ENCODE results near the gene POLR2J3. TPM values are rescaled to one million over a fixed set of nuclear protein-coding genes. Genes with fewer than 3 reads are reported as not detected.
"Not testable (repeated sequence)": the region's sequence is repeated elsewhere in the genome, so short reads cannot be mapped to it uniquely, and the experiment has no call there.

POLR2J3 gene
- total and polyA plus RNA-seq, 2 of the 8 experiments (the other 6 are each of a cell fraction or from before 2014, with no cell fraction given) = 18.7 to 24.6 TPM

DNA sequence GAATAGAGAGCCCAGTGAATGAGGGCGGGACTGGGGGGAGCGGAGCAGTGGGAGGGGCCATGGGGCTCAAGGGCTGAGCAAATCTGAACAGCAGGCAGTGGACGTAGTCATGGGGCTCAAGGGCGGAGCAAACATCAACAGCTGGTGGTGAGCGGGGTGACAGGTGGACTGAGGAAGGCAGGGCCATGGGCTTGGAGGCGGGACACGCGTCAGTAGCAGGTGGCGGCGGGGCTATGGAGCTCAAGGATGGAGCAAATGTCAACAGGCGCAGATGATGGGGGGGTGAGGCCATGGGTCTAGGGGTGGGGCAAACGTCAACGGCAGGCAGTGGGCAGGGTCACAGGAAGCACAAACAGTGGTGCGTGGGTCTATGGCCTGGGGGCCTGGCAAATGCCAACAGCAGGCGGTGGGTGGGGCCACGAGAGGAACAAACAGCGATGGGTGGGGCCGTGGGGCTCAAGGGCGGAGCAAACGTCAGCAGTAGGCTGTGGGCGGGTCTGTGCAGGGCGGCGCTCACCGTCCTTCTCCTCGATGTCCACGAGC, 20.2 kb upstream of the POLR2J3 start:
- H2BK5ac ChIP-seq (ENCODE audit: low read depth, low read length); H3K79me2 ChIP-seq (ENCODE audit: control insufficient read depth in 1 of 2, insufficient read depth in 2 of 2, low read length in 2 of 2); H3K4me1 ChIP-seq (replicated peaks in 1 of 4; ENCODE audit: control insufficient read depth in 3 of 4, insufficient read depth in 4 of 4, low read length in 3 of 4); H3K27me3 ChIP-seq (replicated peaks in 1 of 4; ENCODE audit: control insufficient read depth in 3 of 4, extremely low read depth in 1 of 4, insufficient read depth in 3 of 4, low read length in 3 of 4); POLR2A ChIA-PET (ENCODE audit: partially characterized antibody); H3K36me3 ChIP-seq (ENCODE audit: control insufficient read depth in 2 of 4, insufficient read depth in 4 of 4, low read length in 3 of 4); FAIRE-seq; H3K56ac ChIP-seq (replicated peaks; ENCODE audit: insufficient read length, low read depth, low read length); H4K5ac ChIP-seq (ENCODE audit: insufficient read length, low read depth, low read length); H4K8ac ChIP-seq (ENCODE audit: extremely low read depth, insufficient read depth, low read length); H2BK15ac ChIP-seq (ENCODE audit: low read length); H3K18ac ChIP-seq (ENCODE audit: extremely low read depth, low read length); H3K23ac ChIP-seq (ENCODE audit: insufficient read length); H2BK20ac ChIP-seq (ENCODE audit: low read length); H2BK120ac ChIP-seq (replicated peaks; ENCODE audit: low read depth, low read length); H3K4me3 ChIP-seq (ENCODE audit: extremely low read depth in 1 of 4, insufficient read depth in 2 of 4, low read depth in 3 of 4, low read length in 4 of 4); H3K27ac ChIP-seq (ENCODE audit: low read depth, low read length); H3K4ac ChIP-seq (replicated peaks; ENCODE audit: insufficient read length, low read depth, low read length); H4K20me1 ChIP-seq (replicated peaks in 1 of 2; ENCODE audit: control insufficient read depth in 1 of 2, insufficient read depth in 2 of 2, low read length in 2 of 2); H4K91ac ChIP-seq (replicated peaks; ENCODE audit: insufficient read length, low read length); H2AFZ ChIP-seq (ENCODE audit: low read length); H3K79me1 ChIP-seq (ENCODE audit: low read depth, low read length); CTCF ChIA-PET (ENCODE audit: partially characterized antibody); H2BK12ac ChIP-seq (ENCODE audit: low read depth, low read length); H3K14ac ChIP-seq (ENCODE audit: insufficient read length); H2AK5ac ChIP-seq (ENCODE audit: low read depth, low read length); H3K9ac ChIP-seq (replicated peaks in 1 of 4; ENCODE audit: extremely low read depth in 1 of 4, low read depth in 3 of 4, low read length in 3 of 4); H3K23me2 ChIP-seq (ENCODE audit: low read depth, low read length); H3K9me3 ChIP-seq (ENCODE audit: insufficient read depth in 2 of 2, low read depth in 1 of 2, low read length in 1 of 2); H3K4me2 ChIP-seq (ENCODE audit: insufficient read depth in 1 of 2, low read depth in 2 of 2, low read length in 2 of 2): not testable (repeated sequence)
- 12% methylated on average over 6 of the region's 26 CpGs; no CpG with 5 or more reads in 1 of the 2 experiments for WGBS, 2 experiments (ENCODE audit: extremely low coverage in 1 of 2, insufficient coverage in 1 of 2, insufficient read length in 1 of 2, insufficient replicate concordance in 2 of 2, low coverage in 1 of 2, low lambda C conversion rate in 2 of 2, missing lambda C conversion rate in 1 of 2)
- peak in 1 of 2 experiments; percentile 93 for DNase-seq (ENCODE audit: low read depth in 1 of 2, low spot score in 2 of 2)

DNA sequence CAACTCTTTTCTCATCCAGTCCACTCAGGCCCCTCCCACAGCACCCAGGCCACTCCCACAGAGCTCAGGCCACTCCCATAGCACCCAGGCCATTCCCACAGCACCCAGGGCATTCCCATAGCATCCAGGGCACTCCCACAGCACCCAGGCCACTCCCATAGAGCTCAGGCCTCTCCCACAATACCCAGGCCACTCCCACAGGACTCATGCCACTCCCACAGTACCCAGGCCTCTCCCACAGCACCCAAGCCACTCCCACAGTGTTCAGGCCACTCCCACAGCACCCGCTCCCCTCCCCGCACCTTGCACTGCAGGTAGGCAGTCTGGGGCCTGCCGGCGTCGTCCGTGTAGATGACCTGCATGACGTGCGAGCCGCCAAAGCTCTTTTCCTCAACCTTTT, 17.5 kb upstream of the POLR2J3 start:
- H4K5ac ChIP-seq (ENCODE audit: insufficient read length, low read depth, low read length); H2BK20ac ChIP-seq (ENCODE audit: low read length); H3K36me3 ChIP-seq (ENCODE audit: control insufficient read depth in 2 of 4, insufficient read depth in 4 of 4, low read length in 3 of 4); H2BK5ac ChIP-seq (ENCODE audit: low read depth, low read length); H3K4me3 ChIP-seq (ENCODE audit: extremely low read depth in 1 of 4, insufficient read depth in 2 of 4, low read depth in 3 of 4, low read length in 4 of 4); H4K20me1 ChIP-seq (replicated peaks in 1 of 2; ENCODE audit: control insufficient read depth in 1 of 2, insufficient read depth in 2 of 2, low read length in 2 of 2); H4K8ac ChIP-seq (ENCODE audit: extremely low read depth, insufficient read depth, low read length); H3K18ac ChIP-seq (ENCODE audit: extremely low read depth, low read length); H2BK120ac ChIP-seq (replicated peaks; ENCODE audit: low read depth, low read length); H3K23ac ChIP-seq (ENCODE audit: insufficient read length); H4K91ac ChIP-seq (replicated peaks; ENCODE audit: insufficient read length, low read length); H3K27me3 ChIP-seq (replicated peaks in 1 of 4; ENCODE audit: control insufficient read depth in 3 of 4, extremely low read depth in 1 of 4, insufficient read depth in 3 of 4, low read length in 3 of 4); H3K23me2 ChIP-seq (ENCODE audit: low read depth, low read length); H3K56ac ChIP-seq (replicated peaks; ENCODE audit: insufficient read length, low read depth, low read length); H3K79me2 ChIP-seq (ENCODE audit: control insufficient read depth in 1 of 2, insufficient read depth in 2 of 2, low read length in 2 of 2); POLR2A ChIA-PET (ENCODE audit: partially characterized antibody); H3K14ac ChIP-seq (ENCODE audit: insufficient read length); H3K27ac ChIP-seq (ENCODE audit: low read depth, low read length); H3K4me1 ChIP-seq (replicated peaks in 1 of 4; ENCODE audit: control insufficient read depth in 3 of 4, insufficient read depth in 4 of 4, low read length in 3 of 4); H3K9ac ChIP-seq (replicated peaks in 1 of 4; ENCODE audit: extremely low read depth in 1 of 4, low read depth in 3 of 4, low read length in 3 of 4); H2AFZ ChIP-seq (ENCODE audit: low read length); H2BK15ac ChIP-seq (ENCODE audit: low read length); H3K9me3 ChIP-seq (ENCODE audit: insufficient read depth in 2 of 2, low read depth in 1 of 2, low read length in 1 of 2); H3K79me1 ChIP-seq (ENCODE audit: low read depth, low read length); H3K4ac ChIP-seq (replicated peaks; ENCODE audit: insufficient read length, low read depth, low read length); DNase-seq (ENCODE audit: low read depth in 1 of 2, low spot score in 2 of 2); H2BK12ac ChIP-seq (ENCODE audit: low read depth, low read length); FAIRE-seq; H3K4me2 ChIP-seq (ENCODE audit: insufficient read depth in 1 of 2, low read depth in 2 of 2, low read length in 2 of 2); H2AK5ac ChIP-seq (ENCODE audit: low read depth, low read length); CTCF ChIA-PET (ENCODE audit: partially characterized antibody): not testable (repeated sequence)
- no CpG with 5 or more reads among the region's 9 CpGs for WGBS, 2 experiments (ENCODE audit: extremely low coverage in 1 of 2, insufficient coverage in 1 of 2, insufficient read length in 1 of 2, insufficient replicate concordance in 2 of 2, low coverage in 1 of 2, low lambda C conversion rate in 2 of 2, missing lambda C conversion rate in 1 of 2)
